Ascending aorta (tissue), 2 donors: ENCODE measurements around the gene BLNK. TPM values are rescaled to one million over a fixed set of nuclear protein-coding genes. Genes with fewer than 3 reads are reported as not detected.

Experiments used
- DNase-seq, 2 donors: peaks; one replicate each; pipeline ENCODE4 v3.0.0-alpha.2; 2019; ENCODE audit warnings: low spot score in 2 of 2
- H3K27ac ChIP-seq, 2 donors: fragments of 200-600 bp; sonication (generic); one replicate each; pipeline ENCODE4 v1.5.1; 2016 to 2017; ENCODE audit warnings: mild to moderate bottlenecking in 1 of 2
- H3K27me3 ChIP-seq: fragments of 200-600 bp; sonication (generic); one replicate; pipeline ENCODE4 v1.5.1; 2017
- H3K36me3 ChIP-seq, 2 donors: fragments of 200-600 bp; sonication (generic); one replicate each; pipeline ENCODE4 v1.5.1; 2016
- H3K4me1 ChIP-seq, 2 donors: fragments of 200-600 bp; sonication (generic); one replicate each; pipeline ENCODE4 v1.5.1; 2016 to 2017; ENCODE audit warnings: mild to moderate bottlenecking in 1 of 2
- H3K4me3 ChIP-seq, 2 donors: fragments of 200-600 bp; sonication (generic); one replicate each; pipeline ENCODE4 v1.5.1; 2016 to 2017; ENCODE audit warnings: mild to moderate bottlenecking in 1 of 2
- H3K9me3 ChIP-seq, 2 donors: fragments of 200-600 bp; sonication (generic); one replicate each; pipeline ENCODE4 v1.5.1; 2016
- CTCF ChIP-seq, 3 experiments: fragments of 200-600 bp in 2 of 3; fragments of 450-650 bp in 1 of 3; sonication (generic) in 2 of 3; IDR thresholded peaks; one replicate each; pipeline ENCODE4 v1.5.1; 2016 to 2019; ENCODE audit warnings: antibody characterized with exemption in 3 of 3, mild to moderate bottlenecking in 1 of 3, moderate library complexity in 1 of 3
- intact Hi-C: fragments of 100-400 bp; cut with DNase I; formaldehyde crosslinking; loops from one replicate; pipeline ENCODE4 v1.15.1; 2023
- total RNA-seq: library from RNA; depleted of rRNA; stranded (reverse); fragments of >200 nt; gene quantifications from one replicate; pipeline ENCODE4 v1.1.0, GENCODE V29; 2016

The BLNK gene
- total RNA-seq, 1 donor from 2014 or later: not detected

- DNase-seq: no peak
- intact Hi-C loops: loop anchor here (1.0 to 2.0 kb wide), 2 partner anchors 63 to 276 kb away; no protein-coding TSS in a partner anchor
These were observed 21.9 kb upstream of the BLNK start for GRCh38 chr10:96292971-96293920.

GRCh38 chr10:96290368-96291133 is 19.2 kb upstream of the BLNK start:
- DNase-seq: no peak
- peaks cover 4 to 10% of the 10 kb centered on the region in 2 donors for H3K4me1 ChIP-seq
- H3K9me3 ChIP-seq: no peaks in the 10 kb centered on the region
- H3K27ac ChIP-seq: no peak overlapping the region
- no peaks in the 10 kb centered on the region for H3K36me3 ChIP-seq
- no peaks in the 10 kb centered on the region for H3K27me3 ChIP-seq
- no peak for TF ChIP-seq CTCF (IDR thresholded peaks at IDR 0.05)
- H3K4me3 ChIP-seq: no peak overlapping the region
- intact Hi-C loops: no loop called here

More at GRCh38 chr10:96292971-96293920, 21.9 kb upstream of the BLNK start:
- peaks cover under 1 to 3% of the 10 kb centered on the region in 2 donors for H3K4me1 ChIP-seq
- no peaks in the 10 kb centered on the region for H3K27me3 ChIP-seq
- no peaks in the 10 kb centered on the region for H3K9me3 ChIP-seq
- no peaks in the 10 kb centered on the region for H3K36me3 ChIP-seq
- H3K4me3 ChIP-seq: no peak overlapping the region
- H3K27ac ChIP-seq: no peak overlapping the region
- TF ChIP-seq CTCF (IDR thresholded peaks at IDR 0.05): peak; percentile 63 to 80 (median 71)

DNA sequence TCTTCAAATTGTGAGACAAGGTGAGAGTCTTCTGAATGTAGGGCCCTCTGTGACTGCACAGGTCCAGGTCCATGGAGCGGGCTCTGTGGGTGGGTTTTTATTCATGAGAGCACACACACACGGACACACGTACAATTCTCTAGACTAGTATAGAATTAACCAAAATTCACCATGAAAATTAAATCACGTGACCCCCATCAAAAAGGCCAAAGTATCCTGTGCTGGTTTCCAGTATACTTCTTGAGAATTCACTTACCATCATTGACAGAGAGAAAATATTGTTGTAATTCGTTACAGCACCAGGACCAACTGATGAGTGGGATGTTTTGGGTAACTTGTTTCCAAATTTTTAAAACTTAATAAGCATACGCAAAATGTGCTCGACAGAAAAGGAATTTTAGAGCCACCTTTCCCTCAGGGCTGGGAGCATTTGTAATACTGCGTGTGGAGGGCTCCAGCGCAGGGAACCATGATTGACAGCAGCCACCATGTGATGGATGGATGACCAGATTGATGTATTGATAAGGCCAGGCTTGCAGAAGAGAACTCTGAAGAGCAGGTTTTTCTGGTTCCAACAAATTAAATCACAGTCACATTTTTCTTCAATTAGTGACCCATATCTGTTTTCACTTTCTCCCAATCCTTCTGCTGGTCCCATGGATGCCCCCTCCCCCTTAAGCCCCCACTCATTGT is 18.0 kb upstream of the BLNK start:
- no peaks in the 10 kb centered on the region for H3K9me3 ChIP-seq
- H3K4me1 ChIP-seq: peaks cover 4 to 10% of the 10 kb centered on the region in 2 donors
- intact Hi-C loops: loop anchor here (10.0 kb wide), 2 partner anchors 295 to 385 kb away; partner anchors contain the start of genes CC2D2B and TM9SF3
- no peaks in the 10 kb centered on the region for H3K27me3 ChIP-seq
- no peak overlapping the region for H3K27ac ChIP-seq
- no peak overlapping the region for H3K4me3 ChIP-seq
- DNase-seq: no peak
- no peaks in the 10 kb centered on the region for H3K36me3 ChIP-seq
- no peak for TF ChIP-seq CTCF (IDR thresholded peaks at IDR 0.05)

DNA sequence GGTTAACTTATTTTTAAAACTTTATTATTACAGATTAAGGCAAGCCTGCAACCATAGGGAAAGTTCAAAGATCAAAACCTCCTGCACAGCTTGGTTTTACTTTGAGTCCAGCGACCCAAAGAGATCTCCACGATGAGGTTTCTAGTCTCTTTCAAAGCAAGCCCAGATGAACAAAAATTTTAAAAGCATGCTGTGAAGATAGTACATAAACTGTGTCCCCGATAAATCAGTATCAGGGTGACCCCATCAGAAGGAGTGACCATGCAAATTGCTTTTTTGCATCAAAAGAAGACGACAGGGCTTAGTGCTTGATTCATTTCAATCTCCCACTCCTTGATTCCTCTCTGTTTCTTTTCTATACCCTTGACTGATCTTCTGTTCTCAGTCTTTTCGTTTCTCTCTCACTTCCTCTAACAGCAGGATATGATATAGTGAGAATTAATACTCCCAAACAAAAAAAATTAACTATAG is 16.8 kb upstream of the BLNK start:
- Histone ChIP-seq H3K9me3 (no peaks in the 10 kb centered on the region), H3K36me3 (no peaks in the 10 kb centered on the region), H3K4me3 (peak overlapping the region in 1 of 2 donors; percentile 32), H3K27ac (peak overlapping the region; percentile 74 to 81), H3K27me3 (no peaks in the 10 kb centered on the region), H3K4me1 (peaks cover 4 to 10% of the 10 kb centered on the region in 2 donors)
- no peak for DNase-seq
- intact Hi-C loops: loop anchor here (10.0 kb wide), 2 partner anchors 297 to 383 kb away; partner anchors contain the start of genes CC2D2B and TM9SF3
- TF ChIP-seq CTCF (IDR thresholded peaks at IDR 0.05): no peak
